Measurements from ENCODE around the gene DISP2.

GRCh38 chr15:40331026-40331425 is 27.0 kb upstream of the DISP2 start:
- no peak for TF ChIP-seq CTCF (IDR thresholded peaks at IDR 0.05)
- no peak for TF ChIP-seq POLR2A (IDR thresholded peaks at IDR 0.05)
